Measurements from ENCODE around the gene RNF34. TPM values are rescaled to one million over a fixed set of nuclear protein-coding genes. Genes with fewer than 3 reads are reported as not detected.
"Not testable (repeated sequence)": the region's sequence is repeated elsewhere in the genome, so short reads cannot be mapped to it uniquely, and the experiment has no call there.

Gene RNF34
- polyA plus RNA-seq, 1 of the 3 experiments (the other 2 are of a cell fraction), result 29.4 TPM

GRCh38 chr12:121383601-121384021 lies 16.3 kb upstream of the RNF34 start:
- ChIA-PET POLR2A (no interaction called here), CTCF (interaction anchor here (0.8 to 3.4 kb wide), 4 partner anchors 9 to 49 kb away, joined by 3 to 12 read pairs (median 3); no protein-coding TSS in a partner anchor)
- H2AFZ ChIP-seq (ENCODE audit: low read depth), result no peak overlapping the region
- H4K20me1 ChIP-seq (ENCODE audit: insufficient read depth), result no peaks in the 10 kb centered on the region
- 96% methylated on average over 9 of the region's 9 CpGs for WGBS (ENCODE audit: low lambda C conversion rate)
- no peaks in the 10 kb centered on the region for H3K4me1 ChIP-seq (ENCODE audit: control insufficient read depth in 1 of 2, insufficient read depth in 2 of 2, low read depth in 1 of 2, low read length in 1 of 2)
- H3K79me2 ChIP-seq (ENCODE audit: insufficient read depth), result no peaks in the 10 kb centered on the region
- H3K9me3 ChIP-seq, result no peaks in the 10 kb centered on the region
- H3K27me3 ChIP-seq (ENCODE audit: insufficient read depth), result no peaks in the 10 kb centered on the region
- no peak overlapping the region for H3K9ac ChIP-seq
- DNase-seq, result no peak
- no peak overlapping the region for H3K4me2 ChIP-seq
- no peak overlapping the region for H3K27ac ChIP-seq (ENCODE audit: low read depth in 2 of 2, low read length in 1 of 2)
- no peaks in the 10 kb centered on the region for H3K9me2 ChIP-seq
- no peaks in the 10 kb centered on the region for H3K36me3 ChIP-seq (replicated peaks in 1 of 2; ENCODE audit: control insufficient read depth in 1 of 2, insufficient read depth in 2 of 2, low read length in 1 of 2)
- no peak overlapping the region for H3K4me3 ChIP-seq (ENCODE audit: low read depth in 2 of 2, low read length in 1 of 2)
- TF ChIP-seq EP300 (IDR thresholded peaks at IDR 0.05; ENCODE audit: borderline replicate concordance in 1 of 2, low read depth in 1 of 2, low read length in 1 of 2) (no peak), GATA2 (CRISPR knock-in tag; IDR thresholded peaks at IDR 0.05) (no peak), SMC3 (IDR thresholded peaks at IDR 0.05; ENCODE audit: low read depth, low read length) (no peak), ZBTB33 (IDR thresholded peaks at IDR 0.05; ENCODE audit: borderline replicate concordance, low read depth) (no peak)
- TF ChIP-seq, protein P1, sequence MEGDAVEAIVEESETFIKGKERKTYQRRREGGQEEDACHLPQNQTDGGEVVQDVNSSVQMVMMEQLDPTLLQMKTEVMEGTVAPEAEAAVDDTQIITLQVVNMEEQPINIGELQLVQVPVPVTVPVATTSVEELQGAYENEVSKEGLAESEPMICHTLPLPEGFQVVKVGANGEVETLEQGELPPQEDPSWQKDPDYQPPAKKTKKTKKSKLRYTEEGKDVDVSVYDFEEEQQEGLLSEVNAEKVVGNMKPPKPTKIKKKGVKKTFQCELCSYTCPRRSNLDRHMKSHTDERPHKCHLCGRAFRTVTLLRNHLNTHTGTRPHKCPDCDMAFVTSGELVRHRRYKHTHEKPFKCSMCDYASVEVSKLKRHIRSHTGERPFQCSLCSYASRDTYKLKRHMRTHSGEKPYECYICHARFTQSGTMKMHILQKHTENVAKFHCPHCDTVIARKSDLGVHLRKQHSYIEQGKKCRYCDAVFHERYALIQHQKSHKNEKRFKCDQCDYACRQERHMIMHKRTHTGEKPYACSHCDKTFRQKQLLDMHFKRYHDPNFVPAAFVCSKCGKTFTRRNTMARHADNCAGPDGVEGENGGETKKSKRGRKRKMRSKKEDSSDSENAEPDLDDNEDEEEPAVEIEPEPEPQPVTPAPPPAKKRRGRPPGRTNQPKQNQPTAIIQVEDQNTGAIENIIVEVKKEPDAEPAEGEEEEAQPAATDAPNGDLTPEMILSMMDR (IDR thresholded peaks at IDR 0.05), result peak; percentile 35
- H3F3A ChIP-seq (replicated peaks; ENCODE audit: insufficient read depth), result no peaks in the 10 kb centered on the region

DNA sequence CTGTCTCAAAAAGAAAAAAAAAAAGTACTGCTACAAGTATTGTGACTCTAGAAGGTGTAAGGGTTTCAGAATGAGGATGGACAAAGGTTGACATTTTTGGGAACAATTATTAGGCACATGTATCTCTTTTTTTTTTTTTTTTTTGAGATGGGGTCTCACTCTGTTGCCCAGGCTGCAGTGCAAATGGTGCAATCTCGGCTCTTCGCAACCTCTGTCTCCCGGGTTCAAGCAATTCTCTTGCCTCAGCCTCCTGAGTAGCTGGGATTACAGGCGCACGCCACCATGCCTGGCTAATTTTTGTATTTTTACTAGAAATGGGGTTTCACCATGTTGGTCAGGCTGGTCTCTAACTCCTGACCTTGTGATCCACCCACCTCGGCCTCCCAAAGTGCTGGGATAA lies 15.0 kb upstream of the RNF34 start:
- H3K79me2 ChIP-seq (ENCODE audit: insufficient read depth); H3K27ac ChIP-seq (ENCODE audit: low read depth in 2 of 2, low read length in 1 of 2); H3K9me2 ChIP-seq; H3K9me3 ChIP-seq; H3K4me3 ChIP-seq (ENCODE audit: low read depth in 2 of 2, low read length in 1 of 2); POLR2A ChIA-PET; H2AFZ ChIP-seq (ENCODE audit: low read depth); DNase-seq; H3K27me3 ChIP-seq (ENCODE audit: insufficient read depth); H3K36me3 ChIP-seq (replicated peaks in 1 of 2; ENCODE audit: control insufficient read depth in 1 of 2, insufficient read depth in 2 of 2, low read length in 1 of 2); H3K4me1 ChIP-seq (ENCODE audit: control insufficient read depth in 1 of 2, insufficient read depth in 2 of 2, low read depth in 1 of 2, low read length in 1 of 2); H4K20me1 ChIP-seq (ENCODE audit: insufficient read depth); H3K9ac ChIP-seq; H3K4me2 ChIP-seq; H3F3A ChIP-seq (replicated peaks; ENCODE audit: insufficient read depth): not testable (repeated sequence)
- CTCF ChIA-PET, result interaction anchor here (0.6 to 3.4 kb wide), 3 partner anchors 51 to 553 kb away, joined by 3 to 12 read pairs (median 3); no protein-coding TSS in a partner anchor
- WGBS (ENCODE audit: low lambda C conversion rate), result 88% methylated on average over 6 of the region's 6 CpGs

GRCh38 chr12:121388421-121388981 lies 11.4 kb upstream of the RNF34 start:
- H4K20me1 ChIP-seq (ENCODE audit: insufficient read depth), result no peaks in the 10 kb centered on the region
- ChIA-PET CTCF (interaction anchor here (1.7 kb wide), 1 partner anchor 54 kb away, joined by 4 read pairs; no protein-coding TSS in a partner anchor), POLR2A (no interaction called here)
- no peaks in the 10 kb centered on the region for H3K79me2 ChIP-seq (ENCODE audit: insufficient read depth)
- H3K9me2 ChIP-seq, result no peaks in the 10 kb centered on the region
- 0 out of 2 replicates have a peak overlapping the region, but pooled peaks have one; percentile 10 for H3K4me2 ChIP-seq
- no peak overlapping the region for H3K27ac ChIP-seq (ENCODE audit: low read depth in 2 of 2, low read length in 1 of 2)
- TF ChIP-seq TCF12 (IDR thresholded peaks at IDR 0.05) (peak; percentile 57), GATA2 (CRISPR knock-in tag; IDR thresholded peaks at IDR 0.05) (no peak), FOSL2 (IDR thresholded peaks at IDR 0.05; ENCODE audit: borderline replicate concordance, low read depth) (peak; percentile 70), ZBTB33 (IDR thresholded peaks at IDR 0.05; ENCODE audit: borderline replicate concordance, low read depth) (no peak), JUND (IDR thresholded peaks at IDR 0.05) (peak; percentile 35), REST (IDR thresholded peaks at IDR 0.05; ENCODE audit: low read depth, low read length) (no peak)
- no peak overlapping the region for H3K4me3 ChIP-seq (ENCODE audit: low read depth in 2 of 2, low read length in 1 of 2)
- H3K9me3 ChIP-seq, result no peaks in the 10 kb centered on the region
- peaks cover 0 to 5% of the 10 kb centered on the region in 2 experiments; a peak in 2 of 4 replicates for H3K4me1 ChIP-seq (ENCODE audit: control insufficient read depth in 1 of 2, insufficient read depth in 2 of 2, low read depth in 1 of 2, low read length in 1 of 2)
- H3F3A ChIP-seq (replicated peaks; ENCODE audit: insufficient read depth), result peaks cover 6% of the 10 kb centered on the region
- no peaks in the 10 kb centered on the region for H3K36me3 ChIP-seq (replicated peaks in 1 of 2; ENCODE audit: control insufficient read depth in 1 of 2, insufficient read depth in 2 of 2, low read length in 1 of 2)
- no peak overlapping the region for H3K9ac ChIP-seq
- no peak overlapping the region for H2AFZ ChIP-seq (ENCODE audit: low read depth)
- 65% methylated on average over 5 of the region's 5 CpGs for WGBS (ENCODE audit: low lambda C conversion rate)
- H3K27me3 ChIP-seq (ENCODE audit: insufficient read depth), result no peaks in the 10 kb centered on the region
- no peak for DNase-seq
